ENCODE data around the gene MYO1H. TPM values are rescaled to one million over a fixed set of nuclear protein-coding genes. Genes with fewer than 3 reads are reported as not detected.

The MYO1H gene
- total and polyA plus RNA-seq, 2 of the 8 experiments (the other 6 are each of a cell fraction or from before 2014, with no cell fraction given), result 0.03 TPM; not detected in 1

DNA sequence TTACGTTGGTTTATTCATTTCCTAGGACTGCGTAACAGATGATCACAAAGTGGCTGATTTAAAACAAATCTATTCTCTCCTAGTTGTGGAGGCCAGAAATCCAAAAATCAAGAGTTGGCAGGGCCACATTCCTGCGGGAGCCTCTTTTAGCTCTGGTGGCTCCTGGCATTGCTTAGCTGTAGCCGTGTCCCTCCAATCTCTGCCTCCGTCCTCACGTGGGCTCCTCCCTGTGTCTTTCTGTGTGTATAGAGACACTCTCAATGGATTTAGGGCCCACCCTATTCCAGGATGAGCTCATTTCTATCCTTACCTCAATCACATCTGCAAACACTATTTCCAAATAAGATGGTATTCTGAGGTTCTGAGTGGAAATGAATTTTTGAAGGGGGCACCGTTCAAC is 86.9 kb downstream of the MYO1H start:
- Histone ChIP-seq H3K79me2 (ENCODE audit: control insufficient read depth in 1 of 2, insufficient read depth in 2 of 2, low read length in 2 of 2) (no peaks in the 10 kb centered on the region), H3K4ac (replicated peaks; ENCODE audit: insufficient read length, low read depth, low read length) (no peak overlapping the region), H3K27me3 (replicated peaks in 1 of 4; ENCODE audit: control insufficient read depth in 3 of 4, extremely low read depth in 1 of 4, insufficient read depth in 3 of 4, low read length in 3 of 4) (no peaks in the 10 kb centered on the region), H2BK15ac (ENCODE audit: low read length) (no peak overlapping the region), H2BK20ac (ENCODE audit: low read length) (no peak overlapping the region), H3K79me1 (ENCODE audit: low read depth, low read length) (no peaks in the 10 kb centered on the region), H3K56ac (replicated peaks; ENCODE audit: insufficient read length, low read depth, low read length) (no peak overlapping the region), H2AFZ (ENCODE audit: low read length) (no peak overlapping the region), H3K36me3 (ENCODE audit: control insufficient read depth in 2 of 4, insufficient read depth in 4 of 4, low read length in 3 of 4) (no peaks in the 10 kb centered on the region), H3K23me2 (ENCODE audit: low read depth, low read length) (no peaks in the 10 kb centered on the region), H3K18ac (ENCODE audit: extremely low read depth, low read length) (no peak overlapping the region), H3K9ac (replicated peaks in 1 of 4; ENCODE audit: extremely low read depth in 1 of 4, low read depth in 3 of 4, low read length in 3 of 4) (no peak overlapping the region; a peak in 1 of 7 replicates), H3K23ac (ENCODE audit: insufficient read length) (no peak overlapping the region), H3K9me3 (ENCODE audit: insufficient read depth in 2 of 2, low read depth in 1 of 2, low read length in 1 of 2) (no peaks in the 10 kb centered on the region), H4K91ac (replicated peaks; ENCODE audit: insufficient read length, low read length) (no peak overlapping the region), H3K4me2 (ENCODE audit: insufficient read depth in 1 of 2, low read depth in 2 of 2, low read length in 2 of 2) (no peak overlapping the region), H4K8ac (ENCODE audit: extremely low read depth, insufficient read depth, low read length) (no peak overlapping the region), H2AK5ac (ENCODE audit: low read depth, low read length) (no peak overlapping the region), H3K4me3 (ENCODE audit: extremely low read depth in 1 of 4, insufficient read depth in 2 of 4, low read depth in 3 of 4, low read length in 4 of 4) (no peak overlapping the region), H3K14ac (ENCODE audit: insufficient read length) (no peak overlapping the region), H4K5ac (ENCODE audit: insufficient read length, low read depth, low read length) (no peak overlapping the region), H4K20me1 (replicated peaks in 1 of 2; ENCODE audit: control insufficient read depth in 1 of 2, insufficient read depth in 2 of 2, low read length in 2 of 2) (no peaks in the 10 kb centered on the region), H2BK120ac (replicated peaks; ENCODE audit: low read depth, low read length) (no peak overlapping the region), H2BK5ac (ENCODE audit: low read depth, low read length) (no peak overlapping the region), H3K27ac (ENCODE audit: low read depth, low read length) (no peak overlapping the region), H3K4me1 (replicated peaks in 1 of 4; ENCODE audit: control insufficient read depth in 3 of 4, insufficient read depth in 4 of 4, low read length in 3 of 4) (peaks cover 9 to 16% (median 11%) of the 10 kb centered on the region in 4 experiments), H2BK12ac (ENCODE audit: low read depth, low read length) (no peak overlapping the region)
- TF ChIP-seq RAD21 (IDR thresholded peaks at IDR 0.05 in 1 of 2, conservative IDR thresholded peaks at IDR 0.05 in 1 of 2; ENCODE audit: low read depth in 2 of 2, low read length in 2 of 2) (no peak), RFX5 (IDR thresholded peaks at IDR 0.05; ENCODE audit: borderline replicate concordance, low read depth, low read length) (no peak), RBBP5 (IDR thresholded peaks at IDR 0.05; ENCODE audit: borderline replicate concordance, low read depth, low read length) (no peak), EGR1 (IDR thresholded peaks at IDR 0.05; ENCODE audit: borderline replicate concordance, low read depth, low read length) (no peak), KDM4A (IDR thresholded peaks at IDR 0.05; ENCODE audit: low read depth, low read length, severe bottlenecking) (no peak), CREB1 (IDR thresholded peaks at IDR 0.05) (no peak), CBX8 (IDR thresholded peaks at IDR 0.05; ENCODE audit: borderline replicate concordance, low read depth, low read length) (no peak), TCF12 (IDR thresholded peaks at IDR 0.05; ENCODE audit: low read depth, low read length) (no peak), MAFK (IDR thresholded peaks at IDR 0.05; ENCODE audit: low read depth, low read length) (no peak), KDM5A (IDR thresholded peaks at IDR 0.05; ENCODE audit: low read length) (no peak), SIN3A (conservative IDR thresholded peaks at IDR 0.05 in 1 of 2, IDR thresholded peaks at IDR 0.05 in 1 of 2; ENCODE audit: low read depth in 1 of 2, low read length in 2 of 2) (no peak), KDM1A (IDR thresholded peaks at IDR 0.05; ENCODE audit: borderline replicate concordance, low read length) (no peak), SP2 (IDR thresholded peaks at IDR 0.05; ENCODE audit: low read length) (no peak), HDAC6 (IDR thresholded peaks at IDR 0.05; ENCODE audit: low read depth, low read length) (no peak), JUND (IDR thresholded peaks at IDR 0.05; ENCODE audit: low read length) (no peak)
- FAIRE-seq (no peak), DNase-seq (ENCODE audit: low read depth in 1 of 2, low spot score in 2 of 2) (no peak)
- WGBS, 2 experiments (ENCODE audit: extremely low coverage in 1 of 2, insufficient coverage in 1 of 2, insufficient read length in 1 of 2, insufficient replicate concordance in 2 of 2, low coverage in 1 of 2, low lambda C conversion rate in 2 of 2, missing lambda C conversion rate in 1 of 2), result 89% methylated on average over 7 of the region's 7 CpGs; no CpG with 5 or more reads in 1 of the 2 experiments
- CTCF ChIA-PET (ENCODE audit: partially characterized antibody), result interaction anchor here (0.6 to 12.4 kb wide), 16 partner anchors 12 to 1856 kb away, joined by 3 to 245 read pairs (median 5); partner anchors contain the start of genes KCTD10 and UBE3B
- POLR2A ChIA-PET (ENCODE audit: partially characterized antibody), result interaction anchor here (1.1 to 1.6 kb wide), 3 partner anchors 24 to 110 kb away, joined by 3 read pairs; no protein-coding TSS in a partner anchor
